GM13976 (cell line): ENCODE measurements around the gene FAM120A.
A peak's percentile ranks its signal among the peaks of the same experiment; 100 is the strongest.

Source experiments
- DNase-seq: peaks from one replicate; pipeline ENCODE4 v3.0.0; 2012; ENCODE audit warnings: low spot score
- in situ Hi-C: fragments of 300-500 bp; cut with MboI; formaldehyde crosslinking; loops from one replicate; pipeline ENCODE4 v1.12.0; 2022; ENCODE audit warnings: low sequenced_read_pairs, mixed read lengths, inconsistent platforms; ENCODE audit not compliant: unreplicated experiment
- TF ChIP-seq, protein P1 (sequence below): IDR thresholded peaks from 2 replicates; pipeline ENCODE4 v1.5.1; 2012; ENCODE audit warnings: borderline replicate concordance, mild to moderate bottlenecking; ENCODE audit not compliant: insufficient read depth; ENCODE audit errors: extremely low read depth, missing control alignments, control extremely low read depth

FAM120A gene

DNA sequence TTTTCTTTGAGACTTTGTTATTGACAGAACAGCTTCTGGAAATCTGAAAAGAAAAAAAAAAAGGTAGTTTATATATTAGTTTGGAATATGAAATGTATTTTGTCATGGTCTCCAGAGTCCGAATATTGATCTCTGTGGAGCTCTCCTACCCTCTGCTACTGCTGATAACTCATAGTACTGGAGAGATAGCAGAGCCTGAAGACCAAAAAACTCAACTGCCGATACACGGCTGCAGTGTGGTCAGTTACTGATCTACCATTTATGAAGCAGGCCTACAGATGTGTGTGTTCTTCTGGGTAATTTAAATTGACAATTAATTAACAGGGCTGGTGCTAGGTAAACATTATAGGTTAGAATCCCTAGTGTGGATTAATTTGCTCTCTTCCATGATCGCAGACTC lies 3.8 kb upstream of the FAM120A start:
- DNase-seq = no peak
- in situ Hi-C loops = no loop called here
- TF ChIP-seq, protein P1, sequence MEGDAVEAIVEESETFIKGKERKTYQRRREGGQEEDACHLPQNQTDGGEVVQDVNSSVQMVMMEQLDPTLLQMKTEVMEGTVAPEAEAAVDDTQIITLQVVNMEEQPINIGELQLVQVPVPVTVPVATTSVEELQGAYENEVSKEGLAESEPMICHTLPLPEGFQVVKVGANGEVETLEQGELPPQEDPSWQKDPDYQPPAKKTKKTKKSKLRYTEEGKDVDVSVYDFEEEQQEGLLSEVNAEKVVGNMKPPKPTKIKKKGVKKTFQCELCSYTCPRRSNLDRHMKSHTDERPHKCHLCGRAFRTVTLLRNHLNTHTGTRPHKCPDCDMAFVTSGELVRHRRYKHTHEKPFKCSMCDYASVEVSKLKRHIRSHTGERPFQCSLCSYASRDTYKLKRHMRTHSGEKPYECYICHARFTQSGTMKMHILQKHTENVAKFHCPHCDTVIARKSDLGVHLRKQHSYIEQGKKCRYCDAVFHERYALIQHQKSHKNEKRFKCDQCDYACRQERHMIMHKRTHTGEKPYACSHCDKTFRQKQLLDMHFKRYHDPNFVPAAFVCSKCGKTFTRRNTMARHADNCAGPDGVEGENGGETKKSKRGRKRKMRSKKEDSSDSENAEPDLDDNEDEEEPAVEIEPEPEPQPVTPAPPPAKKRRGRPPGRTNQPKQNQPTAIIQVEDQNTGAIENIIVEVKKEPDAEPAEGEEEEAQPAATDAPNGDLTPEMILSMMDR = no peak

DNA sequence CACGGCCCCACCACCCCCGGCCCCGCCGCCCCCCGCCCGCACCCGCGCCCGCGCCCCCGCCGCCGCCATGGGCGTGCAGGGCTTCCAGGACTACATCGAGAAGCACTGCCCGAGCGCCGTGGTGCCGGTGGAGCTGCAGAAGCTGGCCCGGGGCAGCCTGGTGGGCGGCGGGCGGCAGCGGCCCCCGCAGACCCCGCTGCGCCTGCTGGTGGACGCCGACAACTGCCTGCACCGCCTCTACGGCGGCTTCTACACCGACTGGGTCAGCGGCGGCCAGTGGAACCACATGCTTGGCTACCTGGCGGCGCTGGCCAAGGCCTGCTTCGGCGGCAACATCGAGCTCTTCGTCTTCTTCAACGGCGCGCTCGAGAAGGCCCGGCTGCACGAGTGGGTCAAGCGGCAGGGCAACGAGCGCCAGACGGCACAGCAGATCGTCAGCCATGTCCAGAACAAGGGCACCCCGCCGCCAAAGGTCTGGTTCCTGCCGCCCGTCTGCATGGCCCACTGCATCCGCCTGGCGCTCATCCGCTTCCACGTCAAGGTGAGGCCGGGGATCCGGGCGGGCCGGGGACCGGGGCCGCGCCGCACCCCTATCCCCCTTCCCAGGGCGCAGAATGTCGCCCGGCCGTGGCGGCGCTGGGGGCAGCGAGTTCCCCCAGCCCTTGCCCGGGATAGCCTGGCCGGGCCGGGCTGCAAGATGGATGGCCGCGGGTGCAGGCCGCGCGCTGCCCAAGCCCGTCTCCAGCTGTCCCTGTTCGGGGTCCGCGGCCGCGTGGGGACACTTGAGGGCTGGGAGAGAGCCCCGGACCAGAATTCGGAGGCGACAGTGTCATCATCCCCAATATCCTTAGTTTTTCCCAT lies 594 bp downstream of the FAM120A start:
- TF ChIP-seq, protein P1 = no peak
- peak; percentile 40 for DNase-seq
- in situ Hi-C loops = no loop called here

DNA sequence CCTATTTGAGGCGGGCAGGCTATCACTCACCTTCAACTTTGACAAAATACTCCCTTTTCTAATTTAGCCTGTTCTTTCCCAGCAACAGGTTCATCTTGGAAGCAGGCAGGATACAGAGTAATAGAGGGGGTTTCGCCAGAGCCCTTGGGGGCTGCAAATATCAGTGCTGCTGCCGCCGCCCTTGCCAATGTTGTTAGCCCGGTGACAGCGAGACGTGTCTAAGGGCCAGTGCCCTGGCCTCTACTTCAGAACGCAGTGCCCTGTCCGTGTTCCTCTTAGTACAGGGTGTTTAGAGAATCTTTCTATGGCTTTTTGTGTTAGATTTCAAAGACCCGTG lies 1.2 kb downstream of the FAM120A start:
- TF ChIP-seq, protein P1 = no peak
- in situ Hi-C loops = no loop called here
- no peak for DNase-seq

DNA sequence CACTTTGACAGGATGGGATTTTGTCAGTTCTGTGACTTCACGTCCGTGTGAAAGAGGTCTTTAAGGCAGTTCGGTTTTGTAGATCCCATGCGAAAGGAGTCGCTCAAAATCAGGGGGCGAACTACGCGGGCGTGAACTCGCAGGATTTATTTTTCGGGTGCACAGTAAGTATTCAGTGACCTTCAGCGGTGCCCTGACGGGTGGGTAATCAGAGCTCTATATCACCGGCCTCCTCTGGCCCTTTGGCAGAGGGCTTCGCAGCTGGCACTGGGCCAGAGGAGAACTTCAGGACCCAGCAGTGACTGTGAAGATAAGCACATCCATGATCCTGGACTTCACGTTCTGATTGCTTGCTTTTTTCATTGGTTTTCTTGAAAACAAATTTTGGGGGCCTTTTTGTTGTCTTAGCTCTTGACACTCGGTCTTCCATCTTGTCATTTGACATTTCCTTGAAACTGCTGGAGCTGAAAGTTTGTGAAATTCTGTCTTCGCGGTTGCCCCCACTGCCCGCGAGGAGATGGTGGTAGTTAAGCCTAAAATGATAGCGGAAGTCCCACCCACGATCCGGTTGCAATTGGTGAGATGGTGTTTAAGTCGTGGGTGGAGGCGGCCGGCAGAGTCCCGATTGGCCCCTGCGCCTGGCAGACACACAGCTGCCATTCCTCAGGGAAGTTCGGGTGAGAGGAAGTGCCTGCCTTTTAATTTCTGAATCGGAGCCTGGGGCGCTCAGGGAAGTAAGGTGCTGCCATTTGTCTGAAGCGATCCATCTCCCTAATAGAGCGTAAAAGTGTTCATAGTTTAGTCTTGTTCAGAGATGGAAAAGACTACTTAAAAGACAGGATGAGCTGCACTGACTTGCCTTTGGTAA lies 1.8 kb downstream of the FAM120A start, which contains the start of gene FAM120AOS:
FAM120AOS (minus strand) TSS at position 535 of the 868 bp plus-strand sequence. CDS start 872 bp downstream, outside the sequence.
- in situ Hi-C loops = no loop called here
- TF ChIP-seq, protein P1 = no peak
- DNase-seq = peak; percentile 83

DNA sequence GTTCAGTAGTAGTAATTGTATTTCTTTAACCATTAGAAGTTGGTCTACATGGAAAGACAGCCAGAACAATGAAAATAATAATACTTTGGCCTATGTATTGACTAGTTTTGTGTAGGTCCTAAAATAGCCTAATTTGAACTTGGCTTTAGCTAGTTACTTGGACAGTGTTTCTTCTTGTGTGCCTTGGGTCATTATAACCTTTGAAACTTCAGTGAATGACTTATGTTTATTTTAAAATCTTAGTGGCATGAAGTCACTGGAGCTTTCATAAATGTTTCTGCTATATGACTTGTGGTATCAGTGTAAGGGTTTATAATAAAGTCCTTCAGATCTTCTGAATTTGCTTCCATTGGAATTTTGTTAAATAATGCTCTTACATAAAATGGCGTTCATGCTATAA lies 4.5 kb downstream of the FAM120A start:
- DNase-seq = no peak
- in situ Hi-C loops = no loop called here
- TF ChIP-seq, protein P1 = no peak

DNA sequence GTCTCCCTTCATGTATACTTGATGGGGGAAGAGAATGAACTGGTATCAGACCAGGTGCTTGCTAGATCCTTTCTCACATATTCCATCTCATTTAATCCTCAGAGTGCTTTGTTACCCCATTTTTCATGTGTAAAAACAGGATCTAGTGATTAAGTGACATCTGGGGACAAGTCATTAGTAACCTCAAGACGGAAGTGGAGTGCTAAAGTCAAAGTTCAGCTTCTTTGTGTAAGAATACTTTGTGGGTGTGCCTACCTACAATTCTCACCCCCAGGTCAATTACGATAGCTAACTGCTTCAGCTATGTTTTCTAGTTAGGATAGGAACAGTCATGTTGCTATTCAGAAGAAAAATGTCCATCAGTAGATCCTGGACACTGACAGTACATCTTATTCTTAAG lies 5.0 kb downstream of the FAM120A start:
- in situ Hi-C loops = no loop called here

More for the DNA sequence above, 5.0 kb downstream of the FAM120A start:
- TF ChIP-seq, protein P1 = no peak
- DNase-seq = no peak
